ENCODE results near the gene PCYT1A.

GRCh38 chr3:196280689-196281440 is 6.7 kb downstream of the PCYT1A start:
- TF ChIP-seq CTCF (IDR thresholded peaks at IDR 0.05; ENCODE audit: extremely low read depth in 1 of 2, insufficient read depth in 1 of 2, low read depth in 1 of 2, low read length in 2 of 2) = no peak
- TF ChIP-seq EZH2 (IDR thresholded peaks at IDR 0.05; ENCODE audit: borderline replicate concordance, low read depth, low read length, severe bottlenecking) = no peak
- no peak for TF ChIP-seq MYC (IDR thresholded peaks at IDR 0.05; ENCODE audit: low read depth, low read length)
- no peak for TF ChIP-seq POLR2AphosphoS5 (IDR thresholded peaks at IDR 0.05; ENCODE audit: insufficient read depth, low read depth, low read length)
- no peak for TF ChIP-seq MAX (IDR thresholded peaks at IDR 0.05; ENCODE audit: insufficient read depth, insufficient read length)
- no peak for TF ChIP-seq JUN (IDR thresholded peaks at IDR 0.05; ENCODE audit: borderline replicate concordance, insufficient read depth, insufficient read length, low read depth)
